Sciatic nerve (tissue), 2 donors: Measurements from ENCODE around the gene ZFC3H1. TPM values are rescaled to one million over a fixed set of nuclear protein-coding genes. Genes with fewer than 3 reads are reported as not detected.
"Not testable (repeated sequence)": the region's sequence is repeated elsewhere in the genome, so short reads cannot be mapped to it uniquely, and the experiment has no call there.

Source experiments
- ATAC-seq: fragments of 200-7000 bp; cut with Tn5 transposase; one replicate; pipeline ENCODE4 v1.9.1; 2020; ENCODE audit warnings: mild to moderate bottlenecking, moderate library complexity
- DNase-seq: peaks from one replicate; pipeline ENCODE4 v3.0.0-alpha.2; 2020; ENCODE audit warnings: low spot score
- intact Hi-C: fragments of 100-400 bp; cut with DNase I; formaldehyde crosslinking; loops from one replicate; pipeline ENCODE4 v1.14.2; 2022
- total RNA-seq: library from RNA; stranded (reverse); fragmentation: NEBNext Ultra II Directional; extraction: Animal tissue kit (Norgen Biotek cat#: 25700); gene quantifications from one replicate; pipeline ENCODE4 v1.2.1, GENCODE V29; 2021
- donor health status: DM: no; HTN: no; CAD: no.
- donor health status: DM: no; HTN: no; CAD: no.

ZFC3H1 gene
- total RNA-seq, 1 donor from 2014 or later = 85.4 TPM

DNA sequence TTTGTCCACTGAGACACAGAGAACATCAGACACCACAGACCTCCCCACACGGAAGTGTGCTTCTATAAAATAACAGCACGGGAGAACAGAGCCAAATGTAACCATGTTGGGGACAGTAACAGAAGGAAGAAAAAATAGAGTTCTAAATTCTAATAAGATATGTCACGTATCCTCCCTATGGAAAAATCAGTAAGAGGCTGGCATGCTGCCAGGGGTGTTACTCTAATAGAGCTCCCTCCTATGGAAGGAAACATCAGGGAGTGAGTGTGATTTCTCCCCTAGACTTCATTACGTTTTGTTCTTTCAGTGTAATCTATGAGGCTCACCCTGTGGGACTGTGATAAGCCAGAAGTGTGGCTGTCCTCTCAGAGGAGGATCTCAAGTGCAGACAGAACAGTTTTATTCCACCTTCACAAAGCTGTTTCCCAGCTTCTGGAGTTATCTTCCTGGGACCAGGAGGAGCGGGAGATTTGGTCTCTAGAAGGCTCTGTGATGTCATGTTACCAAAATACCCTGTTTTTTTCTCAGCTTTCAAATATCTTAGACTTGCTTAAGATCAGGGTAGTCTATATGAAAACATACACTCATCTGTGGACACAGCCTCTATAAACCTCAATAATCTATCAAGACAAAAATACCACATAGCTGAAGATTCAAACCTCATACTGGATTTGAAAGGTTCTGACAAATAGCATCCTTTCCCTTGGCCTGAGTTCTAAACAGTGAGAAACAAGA, 69.3 kb downstream of the ZFC3H1 start:
- ATAC-seq = no peak
- DNase-seq = no peak
- intact Hi-C loops = no loop called here

DNA sequence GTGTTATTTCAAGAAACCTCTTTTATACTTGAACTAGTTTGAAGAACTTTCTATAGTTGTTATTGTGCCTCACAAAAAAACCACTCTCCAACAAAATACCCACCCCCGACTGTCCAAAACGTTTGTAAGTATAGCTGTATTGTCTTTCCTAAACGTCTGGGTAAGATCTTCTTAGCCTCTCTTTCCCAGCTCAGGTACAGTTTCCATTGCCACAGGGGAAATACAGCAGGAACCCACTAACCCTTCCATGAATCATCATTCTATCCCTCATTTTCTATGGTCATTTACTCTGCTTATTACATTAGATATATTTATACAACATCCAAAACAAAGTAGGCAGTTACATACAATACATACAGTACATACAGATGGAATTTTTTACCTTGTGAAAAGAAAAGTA, 70.8 kb downstream of the ZFC3H1 start:
- intact Hi-C loops = no loop called here
- ATAC-seq = no peak
- DNase-seq = no peak

DNA sequence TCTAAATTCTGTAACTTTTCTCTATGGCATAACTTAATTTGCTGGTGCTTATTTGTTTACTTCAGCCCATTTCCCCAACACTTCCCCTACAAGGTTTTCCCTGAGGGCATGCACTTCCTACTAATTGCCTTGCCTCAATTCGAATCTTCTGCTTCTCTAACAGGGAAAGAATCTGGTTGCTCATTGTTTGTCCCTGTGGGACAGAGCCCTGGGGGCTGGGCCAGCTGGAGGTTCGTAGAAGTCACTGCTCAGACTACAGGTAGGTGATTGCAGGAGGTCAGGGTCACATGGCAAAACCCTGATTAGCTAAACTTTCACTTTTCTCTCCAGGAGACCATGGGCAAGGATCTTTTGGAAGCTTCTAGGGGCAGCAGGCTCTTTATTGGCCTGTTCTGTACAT, 72.0 kb downstream of the ZFC3H1 start:
- intact Hi-C loops = no loop called here
- DNase-seq (no peak), ATAC-seq (no peak)

DNA sequence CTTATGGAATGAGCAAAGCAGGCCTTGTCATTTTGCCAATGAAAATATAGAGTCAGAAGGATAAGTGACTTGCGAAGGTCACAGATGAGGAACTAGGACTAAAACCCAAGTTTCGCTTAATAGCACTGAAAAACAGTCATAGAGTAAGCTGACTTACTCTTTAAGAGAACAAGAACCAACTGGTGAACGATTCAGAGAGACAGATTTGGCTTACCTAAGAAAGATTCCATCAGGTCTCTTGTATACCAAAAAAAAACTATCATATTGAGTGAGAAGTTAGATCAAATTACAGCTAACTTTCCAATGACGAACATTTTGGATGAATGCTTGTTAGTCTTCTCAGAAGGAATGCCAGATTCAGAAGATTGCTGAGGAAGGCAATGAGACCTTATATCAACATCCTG, 74.2 kb downstream of the ZFC3H1 start:
- intact Hi-C loops = no loop called here
- ATAC-seq (no peak), DNase-seq (no peak)

DNA sequence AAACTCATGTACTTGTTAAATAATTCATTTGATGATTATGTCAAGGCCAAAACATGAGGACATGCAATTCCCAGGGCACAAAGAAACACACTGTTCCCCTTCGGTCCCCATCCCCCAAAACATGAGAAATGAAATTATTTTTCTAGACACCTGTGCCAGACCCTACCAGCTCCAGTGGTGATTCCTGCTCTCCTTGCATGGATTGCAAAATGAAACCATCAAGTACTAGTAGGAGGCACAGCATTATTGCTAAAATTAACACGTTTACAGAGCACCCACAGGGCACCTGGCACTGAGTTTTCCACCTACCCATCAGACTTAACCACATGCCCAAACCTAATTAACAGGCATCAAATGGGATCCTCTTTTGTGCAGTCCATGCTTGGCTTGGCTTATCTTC, 76.6 kb downstream of the ZFC3H1 start:
- intact Hi-C loops = no loop called here
- no peak for DNase-seq
- ATAC-seq = no peak

DNA sequence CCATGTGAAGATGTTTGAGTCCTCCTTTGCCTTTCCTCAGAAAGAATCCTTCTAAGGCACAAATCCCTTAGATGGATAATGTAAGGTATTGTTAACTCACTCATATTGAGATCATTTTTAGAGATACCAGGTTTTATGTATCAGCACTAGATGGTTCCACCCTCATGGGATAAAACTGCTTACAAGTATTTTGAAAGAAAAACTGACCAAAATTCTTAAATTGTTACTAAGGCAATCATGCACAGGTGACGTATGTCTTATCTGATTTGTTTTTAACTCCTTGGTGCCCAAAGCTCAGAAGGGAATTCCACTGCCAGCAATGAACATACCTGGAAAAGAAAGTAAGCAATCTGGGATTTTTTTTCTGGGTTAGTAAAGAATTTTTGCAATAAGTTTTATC, 78.4 kb downstream of the ZFC3H1 start:
- DNase-seq (no peak), ATAC-seq (no peak)
- intact Hi-C loops = no loop called here

DNA sequence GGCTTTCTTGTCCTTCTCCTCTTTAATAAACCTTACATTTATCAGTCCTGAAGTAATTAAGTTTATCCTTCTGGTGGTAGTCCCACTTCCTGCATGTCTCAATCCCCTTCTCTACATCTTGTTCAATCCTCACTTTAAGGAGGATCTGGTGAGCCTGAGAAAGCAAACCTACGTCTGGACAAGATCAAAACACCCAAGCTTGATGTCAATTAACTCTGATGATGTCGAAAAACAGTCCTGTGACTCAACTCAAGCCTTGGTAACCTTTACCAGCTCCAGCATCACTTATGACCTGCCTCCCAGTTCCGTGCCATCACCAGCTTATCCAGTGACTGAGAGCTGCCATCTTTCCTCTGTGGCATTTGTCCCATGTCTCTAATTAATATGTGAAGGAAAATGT, 79.3 kb downstream of the ZFC3H1 start:
- DNase-seq (no peak), ATAC-seq (no peak)
- intact Hi-C loops = no loop called here

DNA sequence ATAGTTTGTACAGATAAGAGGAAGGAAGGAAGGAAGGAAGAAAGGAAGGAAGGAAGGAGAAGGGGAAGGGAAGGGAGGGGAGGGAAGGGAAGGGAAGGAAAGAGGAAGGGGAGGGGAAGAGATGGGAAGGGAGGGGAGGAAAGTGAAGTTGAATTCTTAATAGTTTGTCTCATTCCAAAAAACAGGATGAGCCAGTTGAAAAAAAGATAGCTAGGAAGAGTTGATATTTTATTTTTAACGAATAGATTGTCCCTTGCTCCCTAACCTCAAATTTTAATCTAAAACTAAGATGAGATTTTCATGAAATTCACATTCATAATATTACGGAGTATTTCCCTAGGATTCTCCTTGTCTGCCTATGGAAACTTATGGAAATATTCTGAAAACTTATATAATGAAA, 80.7 kb downstream of the ZFC3H1 start:
- ATAC-seq = no peak
- intact Hi-C loops = no loop called here
- DNase-seq = no peak

DNA sequence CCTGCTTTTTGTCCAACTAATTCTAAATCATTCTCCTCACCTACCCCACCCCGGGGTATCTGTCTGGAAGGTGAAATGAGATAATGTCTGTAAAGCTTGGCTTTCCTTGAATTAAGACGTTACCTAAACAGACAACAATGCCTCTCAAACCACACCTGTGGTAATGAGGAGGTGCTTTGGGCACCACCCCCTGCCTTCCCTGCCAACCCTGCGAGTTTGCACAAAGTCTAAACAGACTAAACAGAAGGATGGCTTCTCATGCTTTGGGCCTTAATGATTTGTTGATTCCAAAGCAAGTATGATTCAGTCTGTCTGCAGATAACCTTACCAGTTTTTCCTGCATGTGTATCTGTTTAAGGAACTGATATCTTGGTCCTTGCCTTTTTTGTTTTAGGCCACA, 82.4 kb downstream of the ZFC3H1 start:
- intact Hi-C loops = no loop called here
- no peak for ATAC-seq

DNA sequence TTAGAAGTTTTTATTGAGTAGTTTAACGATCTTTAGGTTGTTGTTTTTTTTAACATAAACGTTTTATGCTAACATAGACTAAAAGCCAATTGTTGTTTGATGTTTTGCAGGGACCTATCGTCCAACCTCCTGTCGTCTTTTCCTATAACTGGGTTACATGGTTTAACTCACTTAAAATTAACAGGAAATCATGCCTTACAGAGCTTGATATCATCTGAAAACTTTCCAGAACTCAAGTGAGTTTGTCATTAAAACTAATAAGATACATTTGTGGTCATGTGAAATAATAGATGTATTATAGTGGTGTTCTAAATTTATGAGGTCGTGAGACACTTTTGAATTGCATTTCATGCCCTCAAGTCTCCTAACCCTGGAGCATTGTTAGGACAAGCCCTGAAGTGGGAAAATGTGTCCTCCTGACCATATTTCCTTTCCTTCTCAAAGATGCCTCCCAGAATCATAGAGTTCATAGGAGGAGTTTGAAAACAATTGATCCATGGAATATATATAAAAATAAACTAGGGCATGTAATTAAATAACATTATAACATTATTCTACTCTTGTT, 84.9 kb downstream of the ZFC3H1 start:
- intact Hi-C loops = no loop called here
- DNase-seq (no peak), ATAC-seq (no peak)

More for the DNA sequence above, 82.4 kb downstream of the ZFC3H1 start:
- no peak for DNase-seq

DNA sequence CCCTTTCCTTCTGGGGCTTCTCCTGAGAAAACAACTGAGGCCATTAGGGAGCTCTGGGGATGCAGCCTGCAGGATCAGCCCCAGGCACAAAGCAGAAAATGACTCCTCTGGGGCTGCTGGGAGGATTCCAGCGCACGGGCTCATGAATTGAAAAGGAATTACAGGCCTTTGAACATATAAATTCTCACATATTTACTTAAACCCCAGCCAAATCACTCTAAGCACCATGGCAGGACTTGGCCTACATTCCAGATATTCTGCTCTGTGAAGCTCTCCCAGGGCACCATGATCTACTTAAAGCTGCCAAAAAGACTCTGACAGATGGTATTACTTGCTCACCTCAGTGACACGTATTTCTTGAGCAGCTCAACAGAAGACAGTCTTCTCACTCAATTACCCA, 87.2 kb downstream of the ZFC3H1 start:
- ATAC-seq = no peak
- intact Hi-C loops = no loop called here
- no peak for DNase-seq

DNA sequence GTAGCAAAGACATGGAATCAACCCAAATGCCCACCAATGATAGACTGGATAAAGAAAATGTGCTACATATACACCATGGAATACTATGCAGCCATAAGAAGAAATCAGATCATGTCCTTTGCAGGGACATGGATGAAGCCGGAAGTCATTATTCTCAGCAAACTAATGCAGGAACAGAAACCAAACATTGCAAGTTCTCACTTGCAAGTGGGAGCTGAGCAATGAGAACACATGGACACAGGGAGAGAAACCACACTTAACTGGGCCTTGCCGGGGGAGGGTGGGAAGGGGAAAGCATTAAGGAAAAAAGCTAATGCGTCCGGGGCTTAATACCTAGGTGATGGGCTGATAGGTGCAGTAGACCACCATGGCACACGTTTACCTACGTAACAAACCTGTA, 93.8 kb downstream of the ZFC3H1 start:
- intact Hi-C loops, DNase-seq, ATAC-seq: not testable (repeated sequence)

DNA sequence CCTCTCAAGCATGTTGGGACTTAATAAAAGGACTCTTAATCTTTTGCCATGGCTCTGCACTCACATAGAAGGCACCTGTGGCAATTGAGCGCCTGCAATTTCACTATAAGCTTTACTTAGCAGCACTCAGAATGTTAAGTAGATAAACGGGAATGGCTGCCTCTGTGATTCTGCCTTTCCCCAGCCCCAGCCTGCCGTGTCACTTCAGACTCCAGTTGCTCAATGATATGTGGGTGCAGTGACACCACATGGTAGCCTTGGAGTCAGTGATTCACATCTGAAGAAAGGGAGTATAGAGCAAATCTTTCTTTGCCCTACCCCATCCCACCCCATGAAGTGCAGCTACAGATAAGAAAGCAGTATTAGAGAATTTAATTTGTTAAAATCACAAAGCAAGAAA, 96.1 kb downstream of the ZFC3H1 start:
- ATAC-seq (no peak), DNase-seq (no peak)
- intact Hi-C loops = no loop called here

DNA sequence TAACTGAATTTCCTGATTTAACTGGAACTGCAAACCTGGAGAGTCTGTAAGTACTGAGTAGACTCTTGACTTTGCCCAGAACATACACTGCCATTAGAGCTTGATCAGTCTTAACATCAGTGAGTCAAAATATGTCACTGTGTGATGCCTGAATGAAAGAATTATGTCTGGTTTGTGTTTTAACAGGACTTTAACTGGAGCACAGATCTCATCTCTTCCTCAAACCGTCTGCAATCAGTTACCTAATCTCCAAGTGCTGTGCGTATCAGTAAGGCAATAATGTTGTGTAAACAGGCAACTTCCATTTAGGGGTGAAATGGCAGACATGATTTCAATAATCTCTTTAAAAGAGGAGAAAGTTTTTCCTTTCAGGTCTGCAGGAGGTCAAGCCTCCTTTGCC, 97.0 kb downstream of the ZFC3H1 start:
- no peak for ATAC-seq
- DNase-seq = no peak
- intact Hi-C loops = no loop called here

DNA sequence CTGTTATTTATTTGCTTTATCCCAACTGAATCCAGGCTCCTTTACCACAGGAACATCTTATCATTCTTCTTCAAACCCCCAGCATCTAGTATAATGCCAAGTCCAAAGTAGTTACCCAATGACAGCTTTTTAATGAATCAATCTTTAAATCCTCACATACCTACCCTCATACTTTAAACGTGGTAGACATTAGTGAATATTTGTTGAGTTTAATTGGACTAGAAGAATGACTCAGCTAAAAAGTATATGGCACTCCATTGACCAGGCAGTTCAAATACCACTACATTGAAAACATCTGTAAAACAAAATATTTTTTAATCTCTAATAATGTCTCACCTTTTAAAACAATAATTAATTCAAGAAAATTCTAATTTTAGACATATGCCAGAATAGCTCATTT, 98.1 kb downstream of the ZFC3H1 start:
- ATAC-seq (no peak), DNase-seq (no peak)
- intact Hi-C loops = no loop called here

DNA sequence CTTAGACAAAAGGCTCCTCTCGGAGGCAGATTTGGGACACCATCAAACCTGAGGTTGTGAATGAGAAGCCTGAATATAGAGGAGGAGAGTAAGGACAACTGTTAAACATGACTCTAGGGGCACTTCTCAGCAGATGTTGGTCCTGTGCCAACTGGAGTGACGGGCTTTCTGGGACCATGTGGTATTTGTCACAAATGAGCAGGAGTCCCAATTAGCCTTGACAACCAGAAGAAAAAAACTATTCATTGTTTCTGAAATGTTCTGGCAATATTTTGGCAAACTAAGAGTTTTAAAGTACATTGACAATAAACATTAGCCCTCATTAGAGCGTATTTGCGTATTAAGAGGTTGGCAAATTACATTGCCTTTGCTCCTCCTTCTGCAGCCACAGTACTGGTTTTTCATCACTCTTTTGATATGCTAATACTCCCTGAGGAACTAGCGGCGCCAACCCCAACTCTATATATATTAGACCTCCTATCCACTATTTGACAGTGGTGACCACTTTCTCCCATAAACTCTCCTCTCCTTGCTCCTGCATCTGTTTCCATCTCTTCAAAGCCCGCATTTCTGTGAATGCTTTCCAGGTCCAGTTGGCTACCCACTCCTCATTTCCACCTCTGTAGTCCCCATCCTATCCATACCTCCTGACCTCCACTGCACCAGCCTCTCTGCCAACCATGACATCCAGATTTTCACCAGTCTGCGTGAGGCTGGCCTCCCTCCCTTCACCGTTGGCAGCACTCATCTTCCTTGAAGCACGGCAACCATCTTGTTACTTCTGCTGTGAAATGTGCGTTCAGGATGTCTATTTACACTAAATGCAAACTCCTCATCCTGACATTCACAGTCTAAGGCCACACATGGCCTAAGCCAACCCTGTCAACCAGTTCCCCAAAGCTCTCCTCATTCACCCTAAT, 100.7 kb downstream of the ZFC3H1 start:
- ATAC-seq (no peak), DNase-seq (no peak)
- intact Hi-C loops = no loop called here
